MCF 10A (cell line): Measurements from ENCODE around the gene NACA2. TPM values are rescaled to one million over a fixed set of nuclear protein-coding genes. Genes with fewer than 3 reads are reported as not detected.

ENCODE experiments used
- BruUV-seq: library from RNA; stranded (reverse); fragments of 400-500 nt; replicated peaks from 2 replicates; lab custom pipeline; 2021; lab: Mats Ljungman, UMichigan
- CTCF ChIA-PET: fragments of 300-600 bp; sonication (Branson Sonifier 250); formaldehyde crosslinking; extraction: SDS; loops from one replicate; lab custom pipeline; 2021; ENCODE audit warnings: antibody characterized with exemption, inconsistent platforms; lab: Yijun Ruan, JAX
- POLR2A ChIA-PET: fragments of 300-600, 350-650 bp; sonication (Branson Sonifier 250); formaldehyde crosslinking; extraction: SDS; loops from one replicate; lab custom pipeline; 2020; ENCODE audit warnings: antibody characterized with exemption, inconsistent platforms; lab: Yijun Ruan, JAX
- DNase-seq: peaks from one replicate; pipeline ENCODE4 v3.0.0-alpha.2; 2018; ENCODE audit not compliant: unreplicated experiment
- H3K27ac Mint-ChIP-seq: one replicate; pipeline ENCODE4 v1.8.0; 2022; ENCODE audit warnings: mild to moderate bottlenecking, low read depth, mixed read lengths; ENCODE audit not compliant: unreplicated experiment
- H3K27me3 Mint-ChIP-seq: one replicate; pipeline ENCODE4 v1.8.0; 2022; ENCODE audit warnings: mixed read lengths; ENCODE audit not compliant: insufficient read depth, unreplicated experiment
- H3K36me3 Mint-ChIP-seq: one replicate; pipeline ENCODE4 v1.8.0; 2022; ENCODE audit warnings: mild to moderate bottlenecking, moderate library complexity, mixed read lengths; ENCODE audit not compliant: insufficient read depth, unreplicated experiment
- H3K4me1 Mint-ChIP-seq: one replicate; pipeline ENCODE4 v1.8.0; 2022; ENCODE audit warnings: mixed read lengths; ENCODE audit not compliant: insufficient read depth, unreplicated experiment
- H3K4me3 Mint-ChIP-seq: one replicate; pipeline ENCODE4 v1.8.0; 2022; ENCODE audit warnings: mild to moderate bottlenecking, moderate library complexity, mixed read lengths; ENCODE audit not compliant: unreplicated experiment
- H3K9me3 Mint-ChIP-seq: one replicate; pipeline ENCODE4 v1.8.0; 2022; ENCODE audit warnings: mixed read lengths; ENCODE audit not compliant: unreplicated experiment
- intact Hi-C: fragments of 100-400 bp; cut with micrococcal nuclease; formaldehyde crosslinking; loops from 2 replicates; pipeline ENCODE4 v1.14.1; 2022
- total RNA-seq: library from RNA; stranded (reverse); gene quantifications from 2 replicates; pipeline ENCODE4 v1.2.3, GENCODE V29; 2022
- TF ChIP-seq, protein P1 (sequence below): fragments of 200-600 bp; IDR thresholded peaks from one replicate; pipeline ENCODE4 v1.8.0; 2022; ENCODE audit warnings: antibody characterized with exemption, mild to moderate bottlenecking; ENCODE audit not compliant: unreplicated experiment

Gene NACA2
- total RNA-seq, 1 experiment from 2014 or later: not detected

DNA sequence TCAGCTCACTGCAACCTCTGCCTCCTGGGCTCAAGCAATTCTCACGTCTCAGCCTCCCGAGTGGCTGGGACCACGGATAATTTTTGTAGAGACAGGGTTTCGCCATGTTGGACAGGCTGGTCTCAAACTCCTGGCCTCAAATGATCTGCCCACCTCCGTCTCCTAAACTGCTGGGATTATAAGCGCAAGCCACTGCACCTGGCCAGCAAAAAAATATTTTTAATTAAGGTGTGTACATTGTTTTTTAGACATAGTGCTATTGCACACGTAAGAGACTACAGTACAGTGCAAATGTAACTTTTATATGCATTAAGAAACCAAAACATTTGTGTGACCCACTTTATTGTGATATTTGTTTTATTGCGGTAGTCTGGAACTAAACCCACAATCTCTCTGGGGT lies 49.0 kb downstream of the NACA2 start:
- no TSS peak for BruUV-seq
- Mint-ChIP-seq H3K27ac (no peak overlapping the region), H3K4me3 (no peak overlapping the region), H3K36me3 (peaks cover 7% of the 10 kb centered on the region), H3K9me3 (peaks cover 6% of the 10 kb centered on the region), H3K4me1 (no peaks in the 10 kb centered on the region), H3K27me3 (peaks cover 19% of the 10 kb centered on the region)
- intact Hi-C loops: no loop called here
- CTCF ChIA-PET: no interaction called here
- no peak for DNase-seq
- POLR2A ChIA-PET: no interaction called here
- TF ChIP-seq, protein P1, sequence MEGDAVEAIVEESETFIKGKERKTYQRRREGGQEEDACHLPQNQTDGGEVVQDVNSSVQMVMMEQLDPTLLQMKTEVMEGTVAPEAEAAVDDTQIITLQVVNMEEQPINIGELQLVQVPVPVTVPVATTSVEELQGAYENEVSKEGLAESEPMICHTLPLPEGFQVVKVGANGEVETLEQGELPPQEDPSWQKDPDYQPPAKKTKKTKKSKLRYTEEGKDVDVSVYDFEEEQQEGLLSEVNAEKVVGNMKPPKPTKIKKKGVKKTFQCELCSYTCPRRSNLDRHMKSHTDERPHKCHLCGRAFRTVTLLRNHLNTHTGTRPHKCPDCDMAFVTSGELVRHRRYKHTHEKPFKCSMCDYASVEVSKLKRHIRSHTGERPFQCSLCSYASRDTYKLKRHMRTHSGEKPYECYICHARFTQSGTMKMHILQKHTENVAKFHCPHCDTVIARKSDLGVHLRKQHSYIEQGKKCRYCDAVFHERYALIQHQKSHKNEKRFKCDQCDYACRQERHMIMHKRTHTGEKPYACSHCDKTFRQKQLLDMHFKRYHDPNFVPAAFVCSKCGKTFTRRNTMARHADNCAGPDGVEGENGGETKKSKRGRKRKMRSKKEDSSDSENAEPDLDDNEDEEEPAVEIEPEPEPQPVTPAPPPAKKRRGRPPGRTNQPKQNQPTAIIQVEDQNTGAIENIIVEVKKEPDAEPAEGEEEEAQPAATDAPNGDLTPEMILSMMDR: no peak

DNA sequence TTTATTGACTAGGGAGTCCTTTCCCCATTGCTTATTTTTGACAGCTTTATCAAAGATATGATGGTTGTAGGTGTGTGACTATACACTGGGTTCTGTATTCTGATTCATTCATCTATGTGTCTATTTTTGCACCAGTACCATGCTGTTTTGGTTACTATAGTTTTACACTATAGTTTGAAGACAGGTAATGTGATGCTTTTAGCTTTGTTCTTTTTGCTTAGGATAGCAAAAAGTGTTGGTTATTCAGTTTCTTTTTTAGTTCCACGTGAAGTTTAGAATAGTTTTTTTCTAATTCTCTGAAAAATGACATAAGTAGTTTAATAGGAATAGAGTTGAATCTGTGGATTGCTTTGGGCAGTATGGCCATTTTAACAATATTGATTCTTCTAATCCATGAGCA lies 50.1 kb downstream of the NACA2 start:
- Mint-ChIP-seq H3K36me3 (peaks cover 7% of the 10 kb centered on the region), H3K27ac (no peak overlapping the region), H3K4me1 (no peaks in the 10 kb centered on the region), H3K4me3 (no peak overlapping the region), H3K9me3 (peaks cover 6% of the 10 kb centered on the region), H3K27me3 (peaks cover 8% of the 10 kb centered on the region)
- no peak for DNase-seq
- ChIA-PET POLR2A (interaction anchor here (0.9 kb wide), 1 partner anchor 72 kb away, joined by 3 read pairs; no protein-coding TSS in a partner anchor), CTCF (interaction anchor here (1.0 kb wide), 1 partner anchor 123 kb away, joined by 3 read pairs; no protein-coding TSS in a partner anchor)
- intact Hi-C loops: no loop called here
- BruUV-seq: no TSS peak
- TF ChIP-seq, protein P1: no peak

Other genes starting within 250 kb of the NACA2 start
- 1.5 and 4.3 TPM in 2 replicates for gene TBX2, start 191.4 kb downstream of the NACA2 start, total RNA-seq
- not detected in 2 replicates for gene TBX4, start 138.8 kb downstream of the NACA2 start, total RNA-seq